ENCODE results near the gene CAMTA1. TPM values are rescaled to one million over a fixed set of nuclear protein-coding genes. Genes with fewer than 3 reads are reported as not detected.
"Not testable (repeated sequence)": the region's sequence is repeated elsewhere in the genome, so short reads cannot be mapped to it uniquely, and the experiment has no call there.

The CAMTA1 gene
- total RNA-seq, 1 donor from 2014 or later, result 99.0 TPM

- DNase-seq (ENCODE audit: low spot score, unreplicated experiment), result no peak
- H3K27me3 Mint-ChIP-seq, result no peaks in the 10 kb centered on the region
- TF ChIP-seq CTCF (IDR thresholded peaks at IDR 0.05; ENCODE audit: unreplicated experiment), result no peak
- H3K27ac Mint-ChIP-seq, result peak overlapping the region; percentile 45
- peaks cover 3% of the 10 kb centered on the region for H3K36me3 Mint-ChIP-seq (ENCODE audit: insufficient read depth)
- H3K4me3 Mint-ChIP-seq (ENCODE audit: low read depth), result no peak overlapping the region
- peaks cover 28% of the 10 kb centered on the region for H3K4me1 Mint-ChIP-seq (ENCODE audit: low read depth)
- no peaks in the 10 kb centered on the region for H3K9me3 Mint-ChIP-seq (ENCODE audit: low read depth)
These were observed 40.6 kb downstream of the CAMTA1 start for GRCh38 chr1:6825828-6826227.

- no peak for TF ChIP-seq CTCF (IDR thresholded peaks at IDR 0.05; ENCODE audit: unreplicated experiment)
- H3K9me3 Mint-ChIP-seq (ENCODE audit: low read depth), result no peaks in the 10 kb centered on the region
- H3K4me3 Mint-ChIP-seq (ENCODE audit: low read depth), result no peak overlapping the region
- peaks cover 3% of the 10 kb centered on the region for H3K36me3 Mint-ChIP-seq (ENCODE audit: insufficient read depth)
- H3K27me3 Mint-ChIP-seq, result no peaks in the 10 kb centered on the region
- peak overlapping the region; percentile 34 for H3K27ac Mint-ChIP-seq
- peaks cover 26% of the 10 kb centered on the region for H3K4me1 Mint-ChIP-seq (ENCODE audit: low read depth)
- DNase-seq (ENCODE audit: low spot score, unreplicated experiment), result no peak
These were observed 41.8 kb downstream of the CAMTA1 start for GRCh38 chr1:6827079-6827478.

GRCh38 chr1:6827630-6828165, 42.4 kb downstream of the CAMTA1 start:
- Mint-ChIP-seq H3K36me3 (ENCODE audit: insufficient read depth) (peaks cover 3% of the 10 kb centered on the region), H3K4me3 (ENCODE audit: low read depth) (no peak overlapping the region), H3K9me3 (ENCODE audit: low read depth) (no peaks in the 10 kb centered on the region), H3K27ac (peak overlapping the region; percentile 34), H3K27me3 (no peaks in the 10 kb centered on the region), H3K4me1 (ENCODE audit: low read depth) (peaks cover 24% of the 10 kb centered on the region)
- DNase-seq (ENCODE audit: low spot score, unreplicated experiment), result no peak
- no peak for TF ChIP-seq CTCF (IDR thresholded peaks at IDR 0.05; ENCODE audit: unreplicated experiment)

GRCh38 chr1:6831366-6831765, 46.1 kb downstream of the CAMTA1 start:
- no peak overlapping the region for H3K4me3 Mint-ChIP-seq (ENCODE audit: low read depth)
- peaks cover 9% of the 10 kb centered on the region for H3K4me1 Mint-ChIP-seq (ENCODE audit: low read depth)
- H3K36me3 Mint-ChIP-seq (ENCODE audit: insufficient read depth), result peaks cover 8% of the 10 kb centered on the region
- H3K27me3 Mint-ChIP-seq, result no peaks in the 10 kb centered on the region
- no peak for TF ChIP-seq CTCF (IDR thresholded peaks at IDR 0.05; ENCODE audit: unreplicated experiment)
- H3K9me3 Mint-ChIP-seq (ENCODE audit: low read depth), result no peaks in the 10 kb centered on the region
- no peak overlapping the region for H3K27ac Mint-ChIP-seq
- DNase-seq (ENCODE audit: low spot score, unreplicated experiment), result no peak

GRCh38 chr1:6832006-6832405, 46.8 kb downstream of the CAMTA1 start:
- H3K4me3 Mint-ChIP-seq (ENCODE audit: low read depth); DNase-seq (ENCODE audit: low spot score, unreplicated experiment); H3K27me3 Mint-ChIP-seq; H3K4me1 Mint-ChIP-seq (ENCODE audit: low read depth); H3K27ac Mint-ChIP-seq; H3K9me3 Mint-ChIP-seq (ENCODE audit: low read depth); H3K36me3 Mint-ChIP-seq (ENCODE audit: insufficient read depth): not testable (repeated sequence)

- peaks cover 9% of the 10 kb centered on the region for H3K36me3 Mint-ChIP-seq (ENCODE audit: insufficient read depth)
- no peak for DNase-seq (ENCODE audit: low spot score, unreplicated experiment)
- H3K4me3 Mint-ChIP-seq (ENCODE audit: low read depth), result no peak overlapping the region
- no peaks in the 10 kb centered on the region for H3K27me3 Mint-ChIP-seq
- peaks cover 6% of the 10 kb centered on the region for H3K4me1 Mint-ChIP-seq (ENCODE audit: low read depth)
- H3K27ac Mint-ChIP-seq, result peak overlapping the region; percentile 39
- TF ChIP-seq CTCF (IDR thresholded peaks at IDR 0.05; ENCODE audit: unreplicated experiment), result no peak
- no peaks in the 10 kb centered on the region for H3K9me3 Mint-ChIP-seq (ENCODE audit: low read depth)
These were observed 47.4 kb downstream of the CAMTA1 start for GRCh38 chr1:6832531-6833188.

Measured in progenitor cell of endocrine pancreas (in vitro differentiated cells).